ENCODE measurements around the gene DHCR7.

DHCR7 gene

GRCh38 chr11:71477641-71478527, 29.7 kb upstream of the DHCR7 start:
- no peak for DNase-seq

- DNase-seq, result no peak
Measured at GRCh38 chr11:71476926-71477640, 28.9 kb upstream of the DHCR7 start.

GRCh38 chr11:71476031-71476430, 27.8 kb upstream of the DHCR7 start:
- no peak for DNase-seq

- no peak for DNase-seq
Measured at GRCh38 chr11:71474771-71475483, 26.7 kb upstream of the DHCR7 start.

- DNase-seq, result no peak
Measured at GRCh38 chr11:71474141-71474770, 26.1 kb upstream of the DHCR7 start.

- DNase-seq, result no peak
Measured at GRCh38 chr11:71473793-71474080, 25.5 kb upstream of the DHCR7 start.

- DNase-seq, result no peak
Measured at GRCh38 chr11:71472941-71473792, 25.0 kb upstream of the DHCR7 start.

- DNase-seq, result no peak
Measured at GRCh38 chr11:71472357-71472885, 24.2 kb upstream of the DHCR7 start.

GRCh38 chr11:71470946-71471345, 22.8 kb upstream of the DHCR7 start:
- DNase-seq, result no peak

- no peak for DNase-seq
Measured at GRCh38 chr11:71467164-71467563, 19.0 kb upstream of the DHCR7 start.

- DNase-seq, result no peak
Measured at GRCh38 chr11:71466358-71466757, 18.2 kb upstream of the DHCR7 start.

- no peak for DNase-seq
Measured at GRCh38 chr11:71465054-71465453, 16.9 kb upstream of the DHCR7 start.

GRCh38 chr11:71463331-71464211, 15.4 kb upstream of the DHCR7 start:
- DNase-seq, result no peak

- DNase-seq, result no peak
Measured at GRCh38 chr11:71462726-71463125, 14.5 kb upstream of the DHCR7 start.

GRCh38 chr11:71461696-71462095, 13.5 kb upstream of the DHCR7 start:
- DNase-seq, result no peak

- no peak for DNase-seq
Measured at GRCh38 chr11:71459767-71460320, 11.7 kb upstream of the DHCR7 start.

GRCh38 chr11:71459076-71459766, 11.0 kb upstream of the DHCR7 start:
- DNase-seq, result no peak

- DNase-seq, result no peak
Measured at GRCh38 chr11:71458146-71459070, 10.2 kb upstream of the DHCR7 start.

GRCh38 chr11:71456831-71457230, 8.6 kb upstream of the DHCR7 start:
- DNase-seq, result no peak
